Measurements from ENCODE around the gene RPN2. TPM values are rescaled to one million over a fixed set of nuclear protein-coding genes. Genes with fewer than 3 reads are reported as not detected.

The RPN2 gene
- polyA plus RNA-seq, 10 donors = 135 to 211 (median 166) TPM

- DNase-seq = no peak
Measured at GRCh38 chr20:37172836-37173235, 6.3 kb upstream of the RPN2 start.

DNA sequence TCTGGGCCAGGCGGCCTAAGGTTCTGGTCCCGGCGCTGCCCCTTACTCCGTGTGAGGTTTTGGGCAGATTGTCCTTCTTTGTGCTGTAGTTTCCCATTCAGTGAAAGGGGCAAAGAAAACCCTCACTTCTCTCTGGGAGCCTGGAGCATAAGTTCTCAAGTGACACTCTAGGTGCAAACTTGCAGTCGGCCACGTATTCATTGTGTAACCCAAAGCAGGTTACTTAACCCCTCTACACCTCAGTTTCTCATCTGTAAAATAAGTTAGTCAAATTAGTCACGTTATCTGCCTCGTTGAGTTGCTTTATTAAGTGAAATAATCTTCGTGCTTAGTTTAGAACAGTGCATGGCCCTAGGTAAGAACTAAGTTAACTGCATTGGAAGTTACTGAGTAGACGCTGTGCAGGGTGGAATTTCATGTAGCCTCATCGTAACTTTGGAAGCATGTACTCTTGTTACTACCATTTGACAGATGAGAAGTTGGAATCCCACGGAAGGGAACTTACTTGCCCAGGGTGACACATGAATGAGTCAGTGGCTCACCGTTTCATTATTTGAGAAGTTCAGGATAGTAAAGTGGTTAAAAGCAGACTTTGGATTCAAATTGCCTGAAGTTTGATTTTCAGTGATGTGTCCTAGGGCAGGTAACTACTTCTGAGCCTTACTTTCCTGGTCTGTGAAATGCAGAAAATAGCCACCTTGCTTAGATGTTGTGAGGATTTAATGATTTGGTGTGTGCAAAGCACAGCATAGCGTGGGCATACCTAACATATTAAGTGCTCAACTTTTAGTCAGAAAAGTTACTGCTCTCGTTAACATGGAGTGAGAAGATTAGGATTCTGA is 774 bp downstream of the RPN2 start:
- DNase-seq = no peak

DNA sequence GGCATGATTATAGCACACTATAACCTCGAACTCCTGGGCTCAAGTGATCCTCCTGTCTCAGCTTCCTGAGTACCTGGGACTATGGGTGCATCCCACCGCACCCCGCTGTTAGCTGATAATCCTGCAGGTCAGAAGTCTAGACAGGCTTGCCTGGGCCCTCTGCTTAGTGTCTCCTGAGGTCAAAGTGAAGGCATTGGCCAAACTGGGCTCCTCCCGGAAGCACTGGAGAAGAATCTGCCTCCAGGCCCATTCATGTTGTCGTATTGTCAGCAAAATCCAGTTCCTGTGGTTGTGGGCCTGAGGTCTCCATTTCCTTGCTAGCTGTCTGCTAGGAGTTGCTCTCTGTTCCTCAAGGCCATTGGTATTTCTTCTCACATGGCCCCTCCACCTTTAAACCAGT is 6.6 kb downstream of the RPN2 start:
- peak in 1 of 3 donors; percentile 8 for DNase-seq

DNA sequence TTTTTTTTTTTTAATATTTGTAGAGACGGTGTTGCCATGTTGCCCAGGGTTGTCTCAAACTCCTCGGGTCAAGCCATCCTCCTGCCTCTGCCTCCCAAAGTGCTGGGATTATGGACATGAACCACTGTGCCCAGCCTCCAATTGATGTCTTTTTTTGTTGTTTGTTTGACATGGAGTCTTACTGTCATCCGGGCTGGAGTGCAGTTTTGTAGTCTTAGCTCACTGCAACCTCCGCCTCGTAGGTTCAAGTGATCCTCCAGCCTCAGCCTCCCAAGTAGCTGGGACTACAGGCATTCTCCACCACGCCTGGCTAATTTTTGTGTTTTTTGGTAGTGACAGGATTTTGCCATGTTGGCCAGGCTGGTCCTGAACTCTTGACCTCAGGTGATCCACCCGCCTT is 9.7 kb downstream of the RPN2 start:
- DNase-seq = no peak

GRCh38 chr20:37189416-37190016 is 10.4 kb downstream of the RPN2 start:
- no peak for DNase-seq

GRCh38 chr20:37190354-37191112 is 11.4 kb downstream of the RPN2 start:
- DNase-seq = no peak

GRCh38 chr20:37192137-37192854 is 13.2 kb downstream of the RPN2 start:
- peak; percentile 87 to 95 (median 93) for DNase-seq

- DNase-seq = no peak
Measured at GRCh38 chr20:37193226-37193625, 14.1 kb downstream of the RPN2 start.

DNA sequence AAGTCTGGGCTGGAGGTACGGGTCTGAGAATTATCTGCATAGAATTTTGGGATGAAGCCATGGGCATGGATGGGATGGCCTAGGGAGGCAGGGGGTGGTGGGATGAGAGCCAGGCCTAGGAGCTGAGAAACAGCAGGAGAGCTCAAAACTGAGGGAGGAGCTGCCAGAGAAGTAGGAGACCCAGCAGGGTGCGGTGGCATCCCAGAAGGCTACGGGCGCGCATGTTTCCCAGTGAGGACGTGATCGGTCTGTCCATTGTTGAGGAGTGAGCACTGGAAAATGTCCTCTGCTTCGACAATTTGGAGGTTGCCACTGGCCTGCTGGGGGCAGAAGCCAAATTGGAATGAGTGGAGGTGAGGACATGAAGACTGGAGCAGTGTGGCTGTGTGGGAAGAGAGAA is 14.7 kb downstream of the RPN2 start:
- DNase-seq = no peak

- DNase-seq = peak in 1 of 3 donors; percentile 12
Measured at GRCh38 chr20:37194621-37195417, 15.7 kb downstream of the RPN2 start.

DNA sequence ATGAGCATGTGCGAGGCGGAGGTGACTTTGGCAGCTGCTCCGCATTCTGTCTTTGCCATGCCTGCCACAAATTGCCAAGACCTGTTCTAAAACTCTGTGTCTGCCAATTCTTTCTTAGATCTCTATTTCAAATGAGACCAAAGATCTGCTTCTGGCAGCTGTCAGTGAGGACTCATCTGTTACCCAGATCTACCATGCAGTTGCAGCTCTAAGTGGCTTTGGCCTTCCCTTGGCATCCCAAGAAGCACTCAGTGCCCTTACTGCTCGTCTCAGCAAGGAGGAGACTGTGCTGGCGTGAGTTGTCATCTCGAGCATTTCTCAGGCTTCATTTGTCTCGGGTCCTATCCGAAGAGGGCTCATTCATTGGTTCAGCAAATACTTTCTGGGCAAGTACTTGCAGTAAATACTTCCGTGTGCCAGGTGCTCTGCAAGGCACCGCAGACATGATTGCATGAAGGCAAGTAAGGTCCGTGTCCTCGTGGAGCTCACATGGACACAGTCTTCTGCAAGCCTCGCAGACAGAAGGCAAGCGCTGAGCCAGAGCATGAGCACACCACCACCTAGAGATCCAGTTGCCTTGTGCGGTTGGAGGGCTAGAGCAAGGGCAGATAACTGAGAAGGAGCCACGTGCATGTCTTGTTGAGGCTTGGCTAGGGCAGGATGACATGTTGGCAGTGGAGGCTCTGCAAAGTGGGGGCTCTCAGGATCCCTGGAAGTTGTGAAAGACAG is 20.0 kb downstream of the RPN2 start:
- DNase-seq = no peak

GRCh38 chr20:37200376-37200775 is 21.2 kb downstream of the RPN2 start:
- no peak for DNase-seq

DNA sequence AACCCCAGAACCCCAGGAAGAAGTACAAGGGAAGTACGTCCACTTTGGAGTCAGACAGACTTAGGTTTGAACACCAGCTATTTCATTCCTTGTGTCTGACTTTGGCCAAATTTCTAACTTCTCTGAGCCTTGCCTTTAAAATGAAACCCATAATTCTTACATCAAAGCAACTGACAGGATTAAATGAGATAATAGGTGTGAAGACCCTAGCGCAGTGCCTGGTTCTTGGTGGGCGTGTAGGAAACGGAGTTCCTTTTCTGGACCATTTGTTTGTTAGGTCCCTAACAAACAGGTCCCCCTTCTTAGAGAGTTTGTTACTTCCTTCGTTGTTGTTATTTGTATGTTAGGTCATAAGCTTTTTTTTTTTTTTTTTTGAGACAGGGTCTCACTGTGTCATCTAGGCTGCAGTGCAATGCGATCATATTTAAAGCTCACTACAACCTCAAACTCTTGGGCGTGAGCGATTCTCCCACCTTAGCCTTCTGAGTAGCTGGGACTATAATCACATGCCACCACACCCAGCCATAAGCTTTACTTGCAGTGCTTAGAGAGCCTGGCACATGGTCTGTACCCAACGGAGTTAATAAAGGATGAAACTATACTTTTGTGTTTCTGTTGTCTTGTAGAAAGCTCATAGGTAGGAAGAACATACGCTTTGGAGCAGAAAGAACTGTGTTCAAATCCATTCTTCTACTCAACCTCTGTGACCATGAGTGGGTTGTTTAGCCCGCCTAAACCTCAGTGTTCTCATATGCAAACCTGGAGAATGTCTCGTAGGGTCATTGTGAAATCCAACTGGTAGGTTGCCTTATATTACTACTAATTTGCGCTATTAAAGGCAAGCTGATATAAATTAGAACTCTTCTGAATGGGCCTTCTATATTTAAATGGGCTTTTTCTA is 22.0 kb downstream of the RPN2 start:
- no peak for DNase-seq

GRCh38 chr20:37201827-37202162 is 22.7 kb downstream of the RPN2 start:
- no peak for DNase-seq

DNA sequence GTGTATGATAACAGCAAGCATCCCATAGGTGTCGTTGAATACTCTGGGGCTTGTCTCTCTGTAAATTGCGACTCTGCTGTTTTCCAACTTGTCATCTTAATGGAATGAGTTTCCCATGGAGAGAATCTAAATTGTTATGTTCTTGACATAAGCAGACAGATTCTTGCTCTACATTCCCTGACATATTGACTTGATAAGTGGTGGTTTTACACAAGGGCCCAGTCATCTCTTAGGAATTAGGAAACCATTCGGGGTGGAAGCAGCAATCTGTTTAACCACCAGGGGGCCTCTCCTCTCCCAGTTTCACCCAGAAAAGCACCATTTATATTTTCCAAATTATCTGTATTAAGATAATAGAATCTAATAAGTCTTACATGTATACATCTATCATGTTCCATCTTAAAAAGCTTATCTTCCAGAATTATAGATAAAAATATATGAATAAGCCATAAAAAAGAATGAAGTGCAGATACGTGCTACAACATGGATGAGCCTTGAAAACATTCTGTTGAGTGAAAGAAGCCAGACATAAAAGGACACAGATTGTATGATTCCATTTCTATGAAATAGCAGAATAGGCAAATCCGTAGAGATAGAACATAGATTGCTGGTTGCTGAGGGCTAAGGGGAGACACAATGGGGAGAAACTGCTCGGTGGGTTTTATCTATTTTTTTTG is 23.3 kb downstream of the RPN2 start:
- peak in 2 of 3 donors; percentile 48 to 91 for DNase-seq

GRCh38 chr20:37204056-37204455 is 24.9 kb downstream of the RPN2 start:
- no peak for DNase-seq

DNA sequence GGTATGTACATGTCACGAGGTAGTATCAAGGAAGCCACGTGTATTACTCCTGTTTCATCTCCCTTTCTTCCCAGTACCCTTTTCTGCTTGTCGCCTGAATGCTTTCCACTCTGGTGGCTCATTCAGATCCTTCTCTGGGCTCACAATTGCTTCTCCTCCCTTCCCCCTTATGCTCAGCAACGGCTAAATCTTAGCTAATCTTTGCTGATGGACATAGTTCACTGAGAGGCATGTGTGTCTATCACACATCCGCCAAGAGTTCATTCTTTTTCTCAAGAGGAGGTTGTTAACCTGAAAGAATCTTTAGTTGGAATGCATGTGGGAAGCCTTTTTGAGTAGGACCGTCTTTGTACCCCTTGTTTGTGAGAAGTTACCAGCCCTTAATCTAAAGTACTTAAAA is 26.0 kb downstream of the RPN2 start:
- DNase-seq = no peak

- no peak for DNase-seq
Measured at GRCh38 chr20:37205794-37206193, 26.7 kb downstream of the RPN2 start.

- DNase-seq = no peak
Measured at GRCh38 chr20:37207171-37207570, 28.0 kb downstream of the RPN2 start.

All from muscle of back (tissue), 11 donors.